HG02588 (cell line): ENCODE data around the gene FAM13B.
"Not testable (repeated sequence)": the region's sequence is repeated elsewhere in the genome, so short reads cannot be mapped to it uniquely, and the experiment has no call there.

Experiments
- ATAC-seq: cut with Tn5 transposase; IDR thresholded peaks from one replicate; pipeline ENCODE4 v1.9.1; 2021; ENCODE audit warnings: mild to moderate bottlenecking, moderate library complexity; ENCODE audit not compliant: unreplicated experiment

FAM13B gene

GRCh38 chr5:137989419-137989818 lies 43.5 kb downstream of the FAM13B start:
- ATAC-seq: no peak

DNA sequence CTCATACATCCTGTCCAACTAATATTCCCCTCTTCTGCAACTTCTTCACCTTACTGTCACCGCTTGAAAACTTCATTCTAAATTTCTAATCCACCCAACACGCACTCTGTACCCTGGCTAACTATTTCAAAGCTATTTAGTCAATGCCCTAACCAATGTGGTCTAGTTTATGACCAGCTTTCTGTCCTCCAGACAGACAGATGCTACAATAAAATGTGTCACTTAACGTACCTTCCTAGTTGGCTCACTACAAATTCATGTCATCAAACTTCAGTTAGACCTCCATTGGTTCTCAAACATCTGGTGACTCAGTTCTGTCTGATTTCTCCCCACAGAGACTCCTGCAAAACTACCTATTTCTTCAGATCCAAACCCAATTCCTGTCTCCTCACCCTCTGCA lies 57.7 kb downstream of the FAM13B start:
- ATAC-seq: no peak

DNA sequence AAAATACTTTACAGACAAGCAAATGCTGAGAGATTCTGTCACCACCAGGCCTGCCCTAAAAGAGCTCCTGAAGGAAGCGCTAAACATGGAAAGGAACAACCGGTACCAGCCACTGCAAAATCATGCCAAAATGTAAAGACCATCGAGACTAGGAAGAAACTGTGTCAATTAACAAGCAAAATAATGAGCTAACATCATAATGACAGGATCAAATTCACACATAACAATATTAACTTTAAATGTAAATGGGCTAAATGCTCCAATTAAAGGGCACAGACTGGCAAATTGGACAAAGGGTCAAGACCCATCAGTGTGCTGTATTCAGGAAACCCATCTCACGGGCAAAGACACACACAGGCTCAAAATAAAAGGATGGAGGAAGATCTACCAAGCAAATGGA lies 62.5 kb downstream of the FAM13B start:
- not testable (repeated sequence) for ATAC-seq

- no peak for ATAC-seq
These were observed 72.1 kb downstream of the FAM13B start for GRCh38 chr5:137960819-137961218.

DNA sequence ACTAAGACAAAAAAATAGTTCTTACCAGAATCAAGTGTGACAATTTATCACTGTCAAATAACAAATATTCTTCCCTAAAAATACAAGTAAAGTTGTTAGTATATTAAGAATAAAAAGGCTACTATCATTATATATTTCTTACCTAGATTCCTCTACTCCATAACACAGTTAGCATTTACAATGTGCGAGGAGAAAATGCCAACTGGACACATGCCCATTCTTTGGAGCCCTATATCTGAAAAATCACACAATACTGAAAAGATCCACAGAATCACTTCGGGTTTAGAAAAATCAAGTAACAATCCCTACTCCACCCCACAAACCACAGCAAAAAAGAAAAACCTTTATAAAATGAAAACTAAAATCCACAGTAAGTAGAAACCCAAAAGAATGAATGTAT lies 72.7 kb downstream of the FAM13B start:
- no peak for ATAC-seq

DNA sequence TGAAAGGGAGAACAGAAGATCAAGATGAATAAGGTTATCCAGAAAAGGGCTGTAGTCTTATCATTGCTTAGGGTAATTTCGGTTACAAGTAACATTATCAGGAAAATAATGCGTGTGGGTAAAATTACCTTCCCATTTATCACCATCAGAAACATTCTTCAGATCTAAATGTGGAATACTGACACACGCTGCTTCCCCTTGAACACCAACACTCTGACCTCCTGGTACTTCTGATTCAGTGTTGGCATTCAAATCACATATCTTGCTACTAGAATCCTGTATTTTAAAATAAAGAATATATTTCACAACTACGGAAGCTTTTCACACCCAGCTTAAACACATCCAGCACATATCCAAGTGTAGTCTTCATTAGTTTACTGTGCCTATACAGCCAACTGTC lies 73.4 kb downstream of the FAM13B start:
- ATAC-seq: no peak

DNA sequence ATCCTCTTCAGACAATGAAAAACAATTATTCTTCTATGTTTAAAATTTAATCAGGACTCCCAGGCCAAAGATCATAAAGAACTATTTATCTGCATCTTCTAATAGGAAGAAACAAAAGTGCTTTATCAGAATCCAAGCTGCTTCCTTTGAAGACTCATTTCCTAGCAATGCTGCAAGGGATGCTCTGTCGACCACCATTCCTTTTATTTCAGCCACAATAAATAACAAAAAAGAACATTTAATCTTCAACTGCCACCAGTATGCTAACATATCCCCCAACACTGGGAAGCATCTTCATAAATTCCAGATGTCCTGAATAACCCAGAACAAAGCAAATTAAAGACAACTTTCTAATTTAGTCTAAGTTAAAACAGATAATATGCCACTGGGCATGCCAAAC lies 74.9 kb downstream of the FAM13B start:
- no peak for ATAC-seq

DNA sequence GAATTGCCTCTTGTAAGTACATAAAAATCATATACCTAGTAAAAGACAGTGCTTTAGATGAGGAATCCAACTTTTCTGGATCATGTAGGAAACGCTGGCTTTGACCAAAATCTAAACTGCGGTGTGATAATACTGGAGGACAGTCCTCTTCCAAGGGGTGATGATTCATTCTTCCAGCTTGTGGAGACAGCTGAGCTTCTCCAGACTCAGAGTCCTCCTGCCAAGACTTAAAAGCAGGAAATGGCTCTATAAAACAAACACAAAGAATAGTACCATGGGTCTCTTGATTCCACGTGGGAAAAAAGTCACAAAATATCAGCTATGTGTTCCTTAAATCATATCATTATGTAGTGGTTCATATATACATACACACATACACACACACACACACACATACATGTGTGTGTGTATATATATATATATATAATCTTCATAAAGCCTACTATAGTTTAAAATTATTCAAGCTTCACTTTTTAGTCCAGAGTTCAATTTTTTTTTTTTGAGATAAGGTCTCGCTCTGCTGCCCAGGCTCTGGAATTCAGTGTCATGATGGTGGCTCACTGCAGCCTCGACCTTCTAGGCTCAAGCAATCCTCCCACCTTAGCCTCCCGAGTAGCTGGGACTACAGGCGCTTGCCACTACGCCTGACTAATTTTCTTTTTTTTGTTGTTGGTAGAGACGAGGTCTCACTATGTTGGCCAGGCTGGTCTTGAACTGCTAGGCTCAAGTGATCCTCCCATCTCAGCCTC lies 78.6 kb downstream of the FAM13B start:
- no peak for ATAC-seq

DNA sequence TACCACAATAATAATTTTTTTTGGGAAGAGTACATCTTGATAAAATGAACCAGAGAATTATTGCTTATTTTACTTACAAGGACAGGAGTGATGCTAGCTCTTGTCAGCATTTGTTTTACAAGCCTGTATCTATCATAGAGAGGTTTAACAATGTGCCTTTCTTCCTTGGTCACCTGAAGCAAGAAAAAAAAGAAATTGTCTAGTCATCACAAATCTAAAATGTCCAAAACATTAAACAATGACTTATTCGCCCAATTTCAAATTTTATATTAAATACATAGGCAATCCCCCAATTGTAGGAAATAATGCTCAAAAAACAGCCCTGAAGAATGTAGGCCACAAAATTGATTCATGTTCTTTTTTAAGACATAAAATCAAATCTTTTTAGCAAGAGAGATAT lies 87.1 kb downstream of the FAM13B start:
- no peak for ATAC-seq

GRCh38 chr5:137944280-137944679 lies 88.6 kb downstream of the FAM13B start:
- ATAC-seq: not testable (repeated sequence)

DNA sequence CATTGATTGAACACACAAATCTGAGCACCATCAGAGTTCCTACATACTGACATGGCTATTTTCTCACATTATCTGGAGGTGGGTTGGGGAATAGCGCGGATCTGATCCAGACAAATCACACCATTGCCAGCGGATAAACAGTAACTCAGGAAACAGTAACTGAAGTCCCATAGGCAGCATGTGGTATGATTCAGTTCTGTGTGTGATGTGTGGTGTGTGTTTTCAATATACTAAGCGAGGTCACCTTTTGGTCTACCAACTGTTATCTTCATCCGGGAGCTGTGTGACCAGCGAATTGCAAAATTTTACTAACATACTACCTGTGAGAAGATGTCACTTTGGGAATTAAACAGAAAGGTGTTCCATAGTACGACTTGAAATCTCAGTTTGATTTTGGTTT lies 93.5 kb downstream of the FAM13B start:
- no peak for ATAC-seq

DNA sequence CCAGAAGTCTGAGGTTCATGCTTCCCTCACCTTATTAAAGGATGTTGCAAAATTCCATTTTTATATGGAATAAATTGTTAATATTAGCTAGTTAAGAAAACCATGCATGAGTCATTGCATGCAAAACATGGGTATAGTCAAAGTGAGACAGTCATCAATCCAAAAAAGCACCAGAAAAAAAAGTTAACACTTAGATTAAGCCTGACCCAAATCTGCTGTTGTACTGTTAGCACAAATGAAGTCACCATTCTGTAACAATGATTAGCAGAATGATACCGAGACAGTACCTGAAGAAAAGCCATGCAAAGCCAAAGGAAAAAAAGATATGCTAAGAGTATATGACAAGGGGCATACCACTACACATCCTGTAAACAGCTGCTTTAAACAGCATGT lies 94.1 kb downstream of the FAM13B start:
- ATAC-seq: peak; percentile 34

DNA sequence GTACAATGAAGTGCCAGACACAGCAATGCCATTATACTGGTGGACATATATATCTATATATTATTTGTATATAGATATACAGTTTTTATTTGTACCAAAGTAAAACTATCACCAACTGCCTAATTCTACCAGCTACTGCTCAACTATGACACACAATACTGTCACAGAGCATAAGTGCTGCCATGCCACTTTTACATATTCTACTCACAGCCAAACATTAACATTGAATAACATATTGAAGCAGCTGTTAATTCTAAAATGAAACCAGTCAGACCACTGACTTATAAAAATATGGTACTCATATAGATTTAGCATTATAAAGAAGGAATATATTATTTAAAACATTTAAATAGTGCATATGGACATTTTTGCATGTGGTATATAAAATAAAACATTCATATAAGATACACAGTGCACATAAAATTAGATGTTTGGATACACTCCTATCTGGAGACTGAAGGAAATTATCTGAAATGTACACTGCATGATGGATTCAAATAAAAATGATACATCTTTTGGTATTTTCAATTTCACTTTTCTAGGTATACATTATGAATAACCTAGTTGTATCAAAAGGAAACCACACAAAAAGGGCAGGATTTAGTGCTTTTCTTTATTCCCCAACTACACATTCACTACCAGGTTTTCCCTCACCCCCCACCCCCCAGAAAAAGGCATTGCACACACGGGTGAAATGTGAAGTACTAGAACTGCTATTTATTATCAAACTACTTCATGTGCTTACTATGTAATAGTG lies 94.7 kb downstream of the FAM13B start:
- ATAC-seq: no peak

DNA sequence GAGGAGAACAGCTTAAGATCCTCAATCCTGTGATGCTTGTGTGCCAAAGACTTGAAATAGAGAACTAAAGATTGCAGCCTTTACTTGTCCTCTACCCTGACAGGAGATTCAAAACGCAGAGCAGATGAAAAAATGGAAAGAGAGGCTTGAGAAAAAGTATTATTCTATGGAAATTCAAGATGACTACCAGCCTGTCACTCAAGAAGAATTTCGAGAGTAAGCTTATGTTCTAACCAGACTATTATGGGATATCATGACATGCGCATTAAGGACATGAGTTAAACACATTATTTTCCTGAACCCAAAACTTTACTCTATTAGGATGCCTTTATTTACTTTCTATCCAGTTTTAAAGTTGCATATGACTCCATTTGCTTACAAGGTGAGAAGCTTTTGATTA lies 97.2 kb downstream of the FAM13B start:
- no peak for ATAC-seq

- peak; percentile 65 for ATAC-seq
These were observed 97.7 kb downstream of the FAM13B start for GRCh38 chr5:137935190-137935589.

DNA sequence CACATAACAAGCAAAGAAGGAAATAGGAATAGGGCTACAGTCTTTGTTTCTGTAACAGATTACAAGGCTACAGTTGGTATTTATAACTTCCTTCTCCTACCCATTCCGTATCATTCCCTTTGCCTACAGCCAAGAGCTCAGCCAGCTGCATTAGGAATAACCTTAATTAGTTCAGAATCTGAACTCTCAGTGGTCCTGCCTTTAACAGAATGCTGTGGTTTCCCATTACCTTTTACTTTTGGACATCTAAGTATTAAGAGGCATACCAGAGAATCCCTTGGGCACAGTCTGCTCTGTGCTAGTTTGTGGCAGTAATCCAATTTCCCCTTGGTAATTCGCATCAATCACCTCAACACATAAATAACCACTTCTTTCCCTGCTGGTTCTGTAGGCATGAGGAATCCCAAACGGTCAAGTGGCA lies 99.4 kb downstream of the FAM13B start:
- no peak for ATAC-seq

- ATAC-seq: no peak
These were observed 100.1 kb downstream of the FAM13B start for GRCh38 chr5:137932800-137933199.

GRCh38 chr5:137923856-137924255 lies 109.0 kb downstream of the FAM13B start:
- ATAC-seq: no peak

GRCh38 chr5:137921931-137922330 lies 110.9 kb downstream of the FAM13B start:
- no peak for ATAC-seq

- no peak for ATAC-seq
These were observed 116.0 kb downstream of the FAM13B start for GRCh38 chr5:137916923-137917322.

GRCh38 chr5:137914758-137915157 lies 118.1 kb downstream of the FAM13B start:
- no peak for ATAC-seq

GRCh38 chr5:137902408-137903133 lies 130.3 kb downstream of the FAM13B start:
- ATAC-seq: no peak
